NT2/D1 (cell line): ENCODE results near the gene PTPRJ.

Experiments used
- SUZ12 ChIP-seq: IDR thresholded peaks from 2 replicates; pipeline ENCODE4 v1.6.1; 2011; ENCODE audit not compliant: insufficient read length, insufficient read depth; ENCODE audit errors: extremely low read depth
- YY1 ChIP-seq: IDR thresholded peaks from 2 replicates; pipeline ENCODE4 v1.6.1; 2011; ENCODE audit not compliant: insufficient read length, insufficient read depth
- ZNF274 ChIP-seq: IDR thresholded peaks from 2 replicates; pipeline ENCODE4 v1.6.1; 2011; ENCODE audit warnings: mild to moderate bottlenecking, low read depth, low read length

GRCh38 chr11:48142889-48143288 is 162.5 kb downstream of the PTPRJ start:
- no peak for TF ChIP-seq SUZ12
- TF ChIP-seq YY1: no peak
- no peak for TF ChIP-seq ZNF274
